Activated naive CD4-positive, alpha-beta T cell treated with anti-CD3 and anti-CD28 coated beads for 36 hours (primary cell): ENCODE measurements around the gene CHMP1B. TPM values are rescaled to one million over a fixed set of nuclear protein-coding genes. Genes with fewer than 3 reads are reported as not detected.

Source experiments
- CTCF ChIA-PET: fragments of 350-600 bp; sonication (Branson Sonifier 250); formaldehyde crosslinking; loops from one replicate; lab custom pipeline; 2021; ENCODE audit warnings: antibody characterized with exemption; lab: Charles Lee
- DNase-seq: peaks from one replicate; pipeline ENCODE4 v3.0.0-alpha.2; 2020
- H3K27ac Mint-ChIP-seq: one replicate; pipeline ENCODE4 v1.8.0; 2021; ENCODE audit warnings: mild to moderate bottlenecking, mixed read lengths
- H3K27me3 Mint-ChIP-seq: one replicate; pipeline ENCODE4 v1.8.0; 2021; ENCODE audit warnings: low read depth, mixed read lengths
- H3K36me3 Mint-ChIP-seq: one replicate; pipeline ENCODE4 v1.8.0; 2021; ENCODE audit warnings: low read depth, mixed read lengths
- H3K4me1 Mint-ChIP-seq: one replicate; pipeline ENCODE4 v1.8.0; 2021; ENCODE audit warnings: low read depth, mixed read lengths
- H3K4me3 Mint-ChIP-seq: one replicate; pipeline ENCODE4 v1.8.0; 2021; ENCODE audit warnings: mild to moderate bottlenecking, moderate library complexity, mixed read lengths
- H3K9me3 Mint-ChIP-seq: one replicate; pipeline ENCODE4 v1.8.0; 2021; ENCODE audit warnings: mixed read lengths
- intact Hi-C: fragments of 100-400 bp; cut with micrococcal nuclease; formaldehyde crosslinking; loops from one replicate; pipeline ENCODE4 v1.15.1; 2023
- total RNA-seq, 2 experiments: library from RNA; stranded (reverse); gene quantifications; one replicate each; pipeline ENCODE4 v1.2.3, GENCODE V29; 2021

Gene CHMP1B
- total RNA-seq, 2 experiments from 2014 or later = 23.2 TPM

DNA sequence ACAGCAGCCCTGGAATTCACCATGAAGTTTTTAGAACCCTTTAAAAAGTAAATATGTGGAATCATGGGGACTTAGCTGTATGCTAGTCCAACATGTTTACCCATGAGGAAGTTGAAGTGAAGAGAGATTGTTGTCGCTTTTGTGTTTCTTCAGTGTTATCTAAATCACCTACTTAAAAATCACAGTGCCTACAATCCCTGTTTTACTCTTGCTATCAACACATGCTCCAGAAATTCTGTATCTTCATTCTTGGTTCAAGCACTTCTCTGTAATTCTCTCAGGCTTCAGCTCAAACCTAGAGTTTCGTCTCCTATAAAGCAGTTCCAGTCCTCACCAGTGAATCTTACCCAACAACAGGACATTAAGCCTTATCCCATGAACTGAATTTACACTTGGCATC lies 30.5 kb upstream of the CHMP1B start:
- no peak overlapping the region for H3K4me3 Mint-ChIP-seq
- intact Hi-C loops = no loop called here
- no peaks in the 10 kb centered on the region for H3K27me3 Mint-ChIP-seq
- no peak for DNase-seq
- H3K4me1 Mint-ChIP-seq = no peaks in the 10 kb centered on the region
- H3K27ac Mint-ChIP-seq = no peak overlapping the region
- CTCF ChIA-PET = no interaction called here
- H3K9me3 Mint-ChIP-seq = no peaks in the 10 kb centered on the region
- H3K36me3 Mint-ChIP-seq = no peaks in the 10 kb centered on the region

DNA sequence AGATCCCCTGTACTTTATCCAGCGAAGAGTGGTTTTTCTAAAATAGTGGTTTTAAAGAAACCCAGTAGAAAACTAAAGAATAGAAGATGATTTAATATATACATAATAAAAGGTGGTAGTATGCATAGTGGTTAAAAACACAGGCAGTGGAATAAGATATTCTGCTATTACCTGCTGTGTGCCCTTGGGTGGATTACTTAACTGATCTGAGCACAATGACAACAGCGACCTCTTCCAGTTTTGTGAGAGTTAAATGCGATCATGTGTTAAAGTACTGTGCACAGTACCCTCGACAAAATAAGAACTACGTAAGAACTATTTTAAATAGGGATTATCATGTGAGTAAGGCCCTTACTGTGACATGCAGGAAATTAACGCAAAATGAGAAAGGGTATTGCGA lies 30.0 kb upstream of the CHMP1B start:
- no peaks in the 10 kb centered on the region for H3K36me3 Mint-ChIP-seq
- no peaks in the 10 kb centered on the region for H3K27me3 Mint-ChIP-seq
- CTCF ChIA-PET = no interaction called here
- H3K4me1 Mint-ChIP-seq = no peaks in the 10 kb centered on the region
- intact Hi-C loops = no loop called here
- H3K27ac Mint-ChIP-seq = no peak overlapping the region
- DNase-seq = no peak
- H3K9me3 Mint-ChIP-seq = no peaks in the 10 kb centered on the region
- H3K4me3 Mint-ChIP-seq = no peak overlapping the region

DNA sequence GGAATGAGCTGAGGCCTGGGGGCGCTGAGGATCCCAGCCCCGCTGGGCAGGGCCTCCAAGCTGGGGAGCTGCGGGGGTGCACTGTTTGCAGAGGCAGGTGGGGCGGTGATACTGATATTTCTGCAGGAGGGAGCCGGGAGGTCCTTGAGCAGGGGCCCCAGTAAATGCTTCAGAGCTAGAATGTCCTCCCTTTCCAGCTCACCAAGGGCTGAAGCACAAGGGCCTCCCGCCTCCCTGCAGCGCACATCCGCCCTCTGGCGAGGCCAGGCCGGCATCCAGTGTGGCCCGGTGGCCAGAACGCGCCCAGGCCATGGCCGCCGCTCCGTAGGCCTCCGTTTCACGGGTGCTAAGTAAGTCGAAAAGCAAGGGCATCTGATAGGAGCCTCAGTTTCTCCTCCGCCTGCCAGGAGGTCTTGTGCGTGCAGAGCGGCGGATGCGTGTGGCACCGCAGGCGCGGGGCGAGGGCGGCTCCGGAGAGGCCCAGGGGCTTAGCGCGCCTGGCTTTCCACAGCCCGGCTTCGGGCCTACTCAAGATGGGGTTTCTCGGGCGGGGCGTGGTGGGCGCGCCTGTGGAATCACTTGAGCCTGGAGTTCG lies 29.5 kb upstream of the CHMP1B start:
- Mint-ChIP-seq H3K27me3 (no peaks in the 10 kb centered on the region), H3K4me3 (no peak overlapping the region), H3K27ac (no peak overlapping the region), H3K9me3 (no peaks in the 10 kb centered on the region), H3K36me3 (no peaks in the 10 kb centered on the region), H3K4me1 (no peaks in the 10 kb centered on the region)
- intact Hi-C loops = no loop called here
- CTCF ChIA-PET = no interaction called here
- no peak for DNase-seq

DNA sequence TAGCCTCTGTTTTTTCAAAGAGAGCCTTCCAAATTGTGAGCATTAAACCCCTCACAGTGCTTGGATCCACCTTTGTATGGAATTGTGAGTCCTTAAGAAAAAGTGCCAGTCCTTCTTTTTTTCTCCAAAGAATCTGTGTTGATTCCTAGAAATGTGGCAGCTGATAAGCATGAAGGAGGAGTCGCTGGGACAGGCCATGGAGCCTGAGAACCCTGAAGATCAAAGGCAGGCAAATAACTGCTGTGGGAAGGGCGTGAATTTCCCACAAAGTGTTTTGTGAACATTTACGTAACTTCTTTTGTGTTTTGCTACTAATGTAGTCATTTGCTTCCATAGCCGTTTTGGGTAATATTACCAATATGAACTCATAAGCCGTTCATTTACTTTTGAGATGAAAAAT lies 27.7 kb upstream of the CHMP1B start:
- H3K4me3 Mint-ChIP-seq = no peak overlapping the region
- no peaks in the 10 kb centered on the region for H3K27me3 Mint-ChIP-seq
- no peak for DNase-seq
- H3K36me3 Mint-ChIP-seq = no peaks in the 10 kb centered on the region
- no peaks in the 10 kb centered on the region for H3K9me3 Mint-ChIP-seq
- H3K27ac Mint-ChIP-seq = no peak overlapping the region
- CTCF ChIA-PET = no interaction called here
- intact Hi-C loops = no loop called here
- H3K4me1 Mint-ChIP-seq = no peaks in the 10 kb centered on the region

DNA sequence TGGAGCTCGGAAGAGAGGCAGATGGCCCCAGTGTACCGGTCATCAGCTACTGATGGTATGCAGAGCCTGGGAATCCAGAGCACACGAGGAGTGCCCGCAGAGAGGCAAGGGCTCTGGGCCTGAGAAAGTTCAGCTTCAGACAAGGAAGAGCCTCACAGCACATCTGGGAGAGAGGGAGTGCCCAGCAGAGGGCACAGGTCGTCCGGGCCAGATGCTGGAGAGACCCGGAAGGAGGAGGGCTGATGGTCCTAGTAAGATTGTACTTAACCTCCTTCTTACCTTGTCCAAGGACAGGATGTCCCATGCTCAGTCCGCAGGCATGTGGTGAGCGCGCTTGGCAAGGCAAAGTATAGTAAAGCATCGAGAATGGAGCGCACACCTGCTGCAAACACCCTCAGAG lies 24.4 kb upstream of the CHMP1B start:
- no peaks in the 10 kb centered on the region for H3K4me1 Mint-ChIP-seq
- no peaks in the 10 kb centered on the region for H3K9me3 Mint-ChIP-seq
- intact Hi-C loops = no loop called here
- no peak overlapping the region for H3K27ac Mint-ChIP-seq
- H3K4me3 Mint-ChIP-seq = no peak overlapping the region
- no peaks in the 10 kb centered on the region for H3K36me3 Mint-ChIP-seq
- no peaks in the 10 kb centered on the region for H3K27me3 Mint-ChIP-seq
- no peak for DNase-seq
- CTCF ChIA-PET = no interaction called here

DNA sequence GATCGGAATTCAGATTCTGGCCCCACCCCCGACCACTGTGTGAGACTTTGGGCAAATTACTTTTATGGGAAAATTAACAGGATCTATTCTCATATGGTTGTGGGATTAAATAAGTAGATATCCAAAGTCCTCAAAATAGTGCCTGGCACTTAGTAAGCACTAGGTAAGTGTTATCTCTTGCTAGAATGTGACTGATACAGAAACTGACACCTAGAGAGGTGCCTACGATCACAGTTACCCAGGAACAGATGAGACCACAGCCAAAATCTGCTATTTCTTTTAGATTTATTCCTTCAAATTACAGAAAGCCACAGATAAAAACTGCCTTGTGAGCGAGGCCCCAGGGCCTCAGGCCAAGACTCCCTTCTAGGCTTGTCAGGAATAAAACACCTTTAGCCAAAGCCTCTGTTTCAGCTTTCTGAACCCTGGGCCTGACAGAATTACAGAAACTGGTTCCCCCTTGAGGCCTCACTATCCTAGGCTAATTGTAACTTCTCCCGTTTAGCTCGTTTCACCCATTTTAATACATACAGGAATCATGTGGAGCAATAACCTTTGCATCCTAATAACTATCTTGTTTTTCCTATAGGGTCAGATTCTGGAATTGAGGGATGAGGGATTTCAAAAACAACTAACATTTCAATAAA lies 22.3 kb upstream of the CHMP1B start:
- H3K4me3 Mint-ChIP-seq = no peak overlapping the region
- no peak overlapping the region for H3K27ac Mint-ChIP-seq
- no peak for DNase-seq
- CTCF ChIA-PET = interaction anchor here (0.6 kb wide), 1 partner anchor 252 kb away, joined by 3 read pairs; no protein-coding TSS in a partner anchor
- no peaks in the 10 kb centered on the region for H3K4me1 Mint-ChIP-seq
- intact Hi-C loops = no loop called here
- H3K9me3 Mint-ChIP-seq = no peaks in the 10 kb centered on the region
- no peaks in the 10 kb centered on the region for H3K36me3 Mint-ChIP-seq
- no peaks in the 10 kb centered on the region for H3K27me3 Mint-ChIP-seq

DNA sequence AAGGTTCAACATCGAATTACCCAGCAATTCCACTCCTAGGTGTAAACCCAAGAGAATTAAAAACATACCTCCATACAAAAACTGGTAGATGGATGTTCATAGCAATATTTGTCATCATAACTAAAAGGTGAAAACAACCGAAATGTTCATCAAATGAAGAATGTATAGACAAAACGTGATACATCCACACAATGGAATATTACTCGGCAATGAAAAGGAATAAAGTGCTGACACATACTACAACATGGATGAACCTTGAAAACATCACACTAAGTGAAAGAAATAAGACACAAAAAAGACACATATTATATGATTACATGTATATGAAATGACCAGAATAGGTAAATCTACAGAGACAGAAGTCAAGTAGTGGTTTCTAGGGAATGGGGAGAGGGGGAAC lies 20.6 kb upstream of the CHMP1B start:
- intact Hi-C loops = no loop called here
- no peaks in the 10 kb centered on the region for H3K9me3 Mint-ChIP-seq
- H3K27me3 Mint-ChIP-seq = no peaks in the 10 kb centered on the region
- no peaks in the 10 kb centered on the region for H3K4me1 Mint-ChIP-seq
- no peak overlapping the region for H3K4me3 Mint-ChIP-seq
- CTCF ChIA-PET = no interaction called here
- no peak for DNase-seq
- no peaks in the 10 kb centered on the region for H3K36me3 Mint-ChIP-seq
- no peak overlapping the region for H3K27ac Mint-ChIP-seq

DNA sequence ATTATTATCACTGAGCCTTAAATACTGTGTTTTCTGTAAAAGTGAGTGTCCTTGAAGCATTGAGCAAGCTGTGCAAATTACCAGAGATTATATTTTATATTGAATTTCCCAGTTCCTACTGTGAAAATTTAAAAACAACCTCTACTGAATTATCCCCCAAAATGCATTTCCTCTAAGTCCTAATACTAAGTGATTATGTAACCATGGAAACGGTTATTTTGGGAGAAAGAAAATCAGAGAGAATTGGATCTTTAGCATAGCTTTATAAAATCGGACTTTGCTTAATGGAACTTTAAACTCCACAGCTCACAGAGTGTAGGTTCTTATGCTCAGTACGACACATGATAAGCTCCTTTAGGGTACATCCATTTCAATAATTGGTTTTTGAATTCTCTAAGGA lies 19.3 kb upstream of the CHMP1B start:
- DNase-seq = no peak
- no peaks in the 10 kb centered on the region for H3K9me3 Mint-ChIP-seq
- H3K27me3 Mint-ChIP-seq = no peaks in the 10 kb centered on the region
- H3K27ac Mint-ChIP-seq = no peak overlapping the region
- H3K4me3 Mint-ChIP-seq = no peak overlapping the region
- no peaks in the 10 kb centered on the region for H3K4me1 Mint-ChIP-seq
- H3K36me3 Mint-ChIP-seq = no peaks in the 10 kb centered on the region
- CTCF ChIA-PET = no interaction called here
- intact Hi-C loops = no loop called here

DNA sequence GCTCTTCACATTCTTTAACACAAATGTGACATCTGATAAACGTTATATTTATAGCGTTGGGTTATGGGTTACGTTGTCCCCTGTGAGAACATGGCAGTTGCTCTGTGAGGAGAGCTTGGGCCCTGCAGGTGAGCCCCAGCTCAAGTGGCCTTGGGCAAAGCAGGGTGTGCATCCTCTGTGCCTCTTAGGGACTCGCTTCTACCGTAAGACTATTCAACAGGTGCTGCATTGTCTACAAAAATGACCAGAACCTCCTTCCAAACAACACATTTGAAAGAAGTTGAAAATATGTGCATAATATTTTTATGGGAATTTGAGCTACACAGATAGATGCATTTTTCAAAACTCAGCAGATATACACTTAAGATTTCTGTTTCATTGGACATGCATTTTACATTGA lies 16.4 kb upstream of the CHMP1B start:
- H3K4me1 Mint-ChIP-seq = no peaks in the 10 kb centered on the region
- H3K27ac Mint-ChIP-seq = no peak overlapping the region
- CTCF ChIA-PET = no interaction called here
- no peak for DNase-seq
- no peaks in the 10 kb centered on the region for H3K27me3 Mint-ChIP-seq
- no peak overlapping the region for H3K4me3 Mint-ChIP-seq
- H3K9me3 Mint-ChIP-seq = no peaks in the 10 kb centered on the region
- H3K36me3 Mint-ChIP-seq = no peaks in the 10 kb centered on the region
- intact Hi-C loops = no loop called here

DNA sequence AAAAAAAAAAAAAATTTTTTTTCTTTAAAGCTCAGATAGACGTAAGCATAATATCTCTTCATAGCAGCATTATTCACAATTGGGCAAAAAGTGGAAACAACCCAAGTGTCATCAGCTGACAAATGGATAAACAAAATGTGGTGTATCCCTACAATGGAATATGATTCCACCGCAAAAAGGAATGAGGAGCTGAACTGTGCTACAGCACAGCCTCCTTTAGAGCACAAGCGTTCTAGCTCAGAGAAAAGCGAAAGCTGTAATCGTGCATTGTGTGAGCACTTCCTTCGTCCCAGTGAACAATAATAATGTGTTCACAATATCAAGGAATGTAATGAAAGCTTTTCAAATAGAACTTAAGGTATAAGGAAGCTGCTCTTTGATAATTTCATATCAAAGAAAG lies 11.7 kb upstream of the CHMP1B start:
- no peak overlapping the region for H3K4me3 Mint-ChIP-seq
- H3K4me1 Mint-ChIP-seq = no peaks in the 10 kb centered on the region
- no peak overlapping the region for H3K27ac Mint-ChIP-seq
- no peaks in the 10 kb centered on the region for H3K27me3 Mint-ChIP-seq
- intact Hi-C loops = no loop called here
- H3K36me3 Mint-ChIP-seq = no peaks in the 10 kb centered on the region
- CTCF ChIA-PET = interaction anchor here (0.6 to 0.7 kb wide), 3 partner anchors 98 to 155 kb away, joined by 3 to 5 read pairs (median 3); no protein-coding TSS in a partner anchor
- no peak for DNase-seq
- H3K9me3 Mint-ChIP-seq = no peaks in the 10 kb centered on the region

DNA sequence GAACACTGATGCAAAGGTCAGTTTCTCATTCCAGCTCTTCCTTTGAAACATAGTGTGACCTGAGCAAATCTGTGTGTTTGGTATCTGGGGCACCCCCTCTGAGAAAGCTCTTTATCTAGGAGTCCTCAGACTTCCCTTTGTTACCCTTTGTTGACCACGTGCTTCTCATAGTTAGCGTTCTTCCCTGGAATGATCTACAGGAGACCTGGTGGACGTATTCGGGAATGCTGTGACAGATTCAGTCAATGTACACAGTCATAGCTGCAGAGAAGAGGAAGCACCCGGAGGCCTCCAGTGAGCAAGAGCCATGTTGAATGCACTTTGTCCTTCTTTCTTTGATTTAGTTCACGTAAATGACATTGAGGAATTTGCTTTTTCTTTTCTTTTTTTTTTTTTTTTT lies 10.7 kb upstream of the CHMP1B start:
- intact Hi-C loops = no loop called here
- no peak for DNase-seq
- no peak overlapping the region for H3K27ac Mint-ChIP-seq
- no peaks in the 10 kb centered on the region for H3K27me3 Mint-ChIP-seq
- H3K4me3 Mint-ChIP-seq = no peak overlapping the region
- H3K9me3 Mint-ChIP-seq = no peaks in the 10 kb centered on the region
- CTCF ChIA-PET = no interaction called here
- H3K36me3 Mint-ChIP-seq = no peaks in the 10 kb centered on the region
- H3K4me1 Mint-ChIP-seq = no peaks in the 10 kb centered on the region

DNA sequence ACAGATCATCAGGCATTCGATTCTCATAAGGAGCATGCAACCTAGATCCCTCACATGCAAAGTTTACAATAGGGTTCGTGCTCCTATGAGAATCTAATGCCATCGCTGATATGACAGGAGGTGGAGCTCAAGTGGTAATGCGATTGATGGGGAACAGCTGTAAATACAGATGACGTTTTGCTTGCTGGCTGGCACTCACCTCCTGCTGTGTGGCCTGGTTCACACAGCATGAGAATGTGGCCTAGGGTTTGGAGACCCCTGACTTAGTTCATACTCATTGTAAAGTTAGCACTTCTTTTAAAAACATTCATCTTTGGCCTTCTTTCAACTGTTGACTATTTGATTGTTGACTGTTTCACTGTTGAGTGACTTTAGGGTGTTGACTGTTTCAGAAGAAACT lies 8.7 kb upstream of the CHMP1B start:
- CTCF ChIA-PET = no interaction called here

DNA sequence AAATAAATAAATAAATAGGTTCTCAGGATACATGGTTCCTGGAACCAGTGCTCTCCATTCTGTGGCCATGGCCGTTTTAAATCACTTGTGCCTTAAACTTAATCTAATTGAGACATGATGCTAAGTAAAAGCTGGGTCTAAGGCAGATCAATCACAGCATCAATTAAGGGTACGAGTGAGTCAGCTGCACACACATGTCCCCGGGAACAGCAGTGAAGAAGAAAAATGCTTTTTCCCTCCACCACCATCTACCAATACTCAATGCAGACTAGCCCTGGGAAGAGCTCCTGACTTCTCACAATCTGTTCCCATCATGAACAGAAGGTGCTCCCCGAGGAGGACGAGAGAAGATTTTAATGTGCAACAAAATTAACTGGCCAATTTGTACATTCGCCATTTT lies 6.8 kb upstream of the CHMP1B start:
- H3K36me3 Mint-ChIP-seq = no peaks in the 10 kb centered on the region

More for the DNA sequence above, 8.7 kb upstream of the CHMP1B start:
- Mint-ChIP-seq H3K4me3 (no peak overlapping the region), H3K36me3 (no peaks in the 10 kb centered on the region), H3K27ac (no peak overlapping the region), H3K9me3 (no peaks in the 10 kb centered on the region), H3K27me3 (no peaks in the 10 kb centered on the region), H3K4me1 (no peaks in the 10 kb centered on the region)
- no peak for DNase-seq
- intact Hi-C loops = no loop called here

More for the DNA sequence above, 6.8 kb upstream of the CHMP1B start:
- intact Hi-C loops = no loop called here
- Mint-ChIP-seq H3K27ac (no peak overlapping the region), H3K9me3 (no peaks in the 10 kb centered on the region), H3K4me1 (no peaks in the 10 kb centered on the region), H3K27me3 (no peaks in the 10 kb centered on the region), H3K4me3 (no peak overlapping the region)
- CTCF ChIA-PET = no interaction called here
- no peak for DNase-seq
